OCI-LY7 (cell line): ENCODE data around the gene GNG7. TPM values are rescaled to one million over a fixed set of nuclear protein-coding genes. Genes with fewer than 3 reads are reported as not detected.

Experiments
- BruUV-seq: library from RNA; stranded (reverse); fragments of 400-500 nt; replicated peaks from 2 replicates; lab custom pipeline; 2021; lab: Mats Ljungman, UMichigan
- CTCF ChIA-PET: fragments of 300-600 bp; sonication (Branson Sonifier 250); formaldehyde crosslinking; loops from one replicate; lab custom pipeline; 2022; ENCODE audit warnings: antibody characterized with exemption; ENCODE audit not compliant: unreplicated experiment; lab: Charles Lee
- POLR2A ChIA-PET: fragments of 300-600 bp; sonication (Branson Sonifier 250); formaldehyde crosslinking; loops from one replicate; lab custom pipeline; 2022; ENCODE audit warnings: antibody characterized with exemption; lab: Charles Lee
- DNase-seq: peaks from one replicate; pipeline ENCODE4 v3.0.0-alpha.2; 2015; ENCODE audit warnings: low spot score
- H2AFZ ChIP-seq: fragments of 200-600 bp; sonication (generic), shearing (Covaris generic); 2 replicates; pipeline ENCODE4 v1.6.1; 2014; ENCODE audit warnings: mild to moderate bottlenecking, antibody characterized with exemption, low read length, moderate library complexity
- H3K27ac ChIP-seq: fragments of 200-600 bp; sonication (generic); 2 replicates; pipeline ENCODE4 v1.5.1; 2014; ENCODE audit warnings: mixed run types, low read depth, mild to moderate bottlenecking, moderate library complexity, low read length, inconsistent platforms; ENCODE audit not compliant: poor library complexity, severe bottlenecking
- H3K36me3 ChIP-seq: fragments of 200-600 bp; sonication (generic); 2 replicates; pipeline ENCODE4 v1.6.1; 2014; ENCODE audit warnings: mild to moderate bottlenecking, antibody characterized with exemption, low read length, moderate library complexity, mixed read lengths; ENCODE audit not compliant: insufficient read depth
- H3K4me1 ChIP-seq: fragments of 200-600 bp; sonication (generic); 2 replicates; pipeline ENCODE4 v1.5.1; 2014; ENCODE audit warnings: mild to moderate bottlenecking, low read length; ENCODE audit not compliant: insufficient read depth, poor library complexity, severe bottlenecking
- H3K4me2 ChIP-seq: fragments of 200-600 bp; sonication (generic); 2 replicates; pipeline ENCODE4 v1.6.1; 2014; ENCODE audit warnings: mild to moderate bottlenecking, low read length
- H3K4me3 ChIP-seq: fragments of 200-600 bp; sonication (generic); 2 replicates; pipeline ENCODE4 v1.5.1; 2014; ENCODE audit warnings: mild to moderate bottlenecking, low read depth, low read length; ENCODE audit not compliant: poor library complexity, severe bottlenecking
- H3K79me2 ChIP-seq: fragments of 200-600 bp; sonication (generic); 2 replicates; pipeline ENCODE4 v1.6.1; 2016; ENCODE audit warnings: low read depth, mild to moderate bottlenecking, low read length, moderate library complexity, mixed read lengths; ENCODE audit not compliant: insufficient read depth
- H3K9me2 ChIP-seq: fragments of 200-600 bp; sonication (generic); 2 replicates; pipeline ENCODE4 v1.6.1; 2016; ENCODE audit warnings: mild to moderate bottlenecking, low read length, mixed read lengths; ENCODE audit not compliant: insufficient read depth
- H3K9me3 ChIP-seq: fragments of 200-600 bp; sonication (generic); 2 replicates; pipeline ENCODE4 v1.6.1; 2014; ENCODE audit warnings: mild to moderate bottlenecking, mixed run types, low read length, mixed read lengths
- H4K20me1 ChIP-seq: fragments of 200-600 bp; sonication (generic); 2 replicates; pipeline ENCODE4 v1.6.1; 2014; ENCODE audit warnings: mild to moderate bottlenecking, antibody characterized with exemption, low read length, moderate library complexity, mixed read lengths; ENCODE audit not compliant: insufficient read depth
- CTCF ChIP-seq: fragments of 200-600 bp; sonication (generic); conservative IDR thresholded peaks from 2 replicates; pipeline ENCODE4 v1.5.1; 2014; ENCODE audit warnings: mild to moderate bottlenecking, antibody characterized with exemption, low read length, moderate library complexity, mixed read lengths
- EZH2phosphoT487 ChIP-seq: fragments of 200-600 bp; sonication (generic); IDR thresholded peaks from 2 replicates; pipeline ENCODE4 v1.6.1; 2018; ENCODE audit warnings: low read depth, borderline replicate concordance, mild to moderate bottlenecking, mixed run types, antibody characterized with exemption, low read length, moderate library complexity, mixed read lengths
- intact Hi-C: fragments of 100-400 bp; cut with micrococcal nuclease; formaldehyde crosslinking; loops from one replicate; pipeline ENCODE4 v1.10.0; 2022; ENCODE audit not compliant: unreplicated experiment
- total RNA-seq, 2 experiments: library from RNA; depleted of rRNA in 1 of 2; stranded (reverse); fragments of >200 nt in 1 of 2; shearing (Covaris generic) in 1 of 2; gene quantifications; 2 replicates each; pipeline ENCODE4 v1.2.3, GENCODE V29; 2014 to 2022

GNG7 gene
- total RNA-seq, 2 experiments from 2014 or later = 13.9 to 15.3 TPM

- BruUV-seq = no TSS peak
- CTCF ChIA-PET = no interaction called here
Measured at GRCh38 chr19:2592824-2593223, 109.7 kb downstream of the GNG7 start.

GRCh38 chr19:2591537-2592291, 110.8 kb downstream of the GNG7 start:
- TF ChIP-seq CTCF (no peak), EZH2phosphoT487 (no peak)
- DNase-seq = no peak
- CTCF ChIA-PET = no interaction called here
- POLR2A ChIA-PET = no interaction called here
- Histone ChIP-seq H3K79me2 (no peaks in the 10 kb centered on the region), H3K9me2 (no peaks in the 10 kb centered on the region), H3K4me2 (no peak overlapping the region), H3K27ac (no peak overlapping the region), H2AFZ (no peak overlapping the region), H3K4me3 (no peak overlapping the region), H3K36me3 (no peaks in the 10 kb centered on the region), H4K20me1 (no peaks in the 10 kb centered on the region), H3K4me1 (no peaks in the 10 kb centered on the region), H3K9me3 (no peaks in the 10 kb centered on the region)
- intact Hi-C loops = no loop called here
- BruUV-seq = no TSS peak

More at GRCh38 chr19:2592824-2593223, 109.7 kb downstream of the GNG7 start:
- H3K4me2 ChIP-seq = no peak overlapping the region
- intact Hi-C loops = no loop called here
- H3K27ac ChIP-seq = no peak overlapping the region
- H3K9me3 ChIP-seq = no peaks in the 10 kb centered on the region
- no peak for DNase-seq
- H3K4me1 ChIP-seq = no peaks in the 10 kb centered on the region
- H3K9me2 ChIP-seq = no peaks in the 10 kb centered on the region
- TF ChIP-seq CTCF (no peak), EZH2phosphoT487 (no peak)
- no peak overlapping the region for H2AFZ ChIP-seq
- no peaks in the 10 kb centered on the region for H4K20me1 ChIP-seq
- POLR2A ChIA-PET = no interaction called here
- no peaks in the 10 kb centered on the region for H3K36me3 ChIP-seq
- no peak overlapping the region for H3K4me3 ChIP-seq
- H3K79me2 ChIP-seq = no peaks in the 10 kb centered on the region
